ENCODE data around the gene TUBG2.

The TUBG2 gene

DNA sequence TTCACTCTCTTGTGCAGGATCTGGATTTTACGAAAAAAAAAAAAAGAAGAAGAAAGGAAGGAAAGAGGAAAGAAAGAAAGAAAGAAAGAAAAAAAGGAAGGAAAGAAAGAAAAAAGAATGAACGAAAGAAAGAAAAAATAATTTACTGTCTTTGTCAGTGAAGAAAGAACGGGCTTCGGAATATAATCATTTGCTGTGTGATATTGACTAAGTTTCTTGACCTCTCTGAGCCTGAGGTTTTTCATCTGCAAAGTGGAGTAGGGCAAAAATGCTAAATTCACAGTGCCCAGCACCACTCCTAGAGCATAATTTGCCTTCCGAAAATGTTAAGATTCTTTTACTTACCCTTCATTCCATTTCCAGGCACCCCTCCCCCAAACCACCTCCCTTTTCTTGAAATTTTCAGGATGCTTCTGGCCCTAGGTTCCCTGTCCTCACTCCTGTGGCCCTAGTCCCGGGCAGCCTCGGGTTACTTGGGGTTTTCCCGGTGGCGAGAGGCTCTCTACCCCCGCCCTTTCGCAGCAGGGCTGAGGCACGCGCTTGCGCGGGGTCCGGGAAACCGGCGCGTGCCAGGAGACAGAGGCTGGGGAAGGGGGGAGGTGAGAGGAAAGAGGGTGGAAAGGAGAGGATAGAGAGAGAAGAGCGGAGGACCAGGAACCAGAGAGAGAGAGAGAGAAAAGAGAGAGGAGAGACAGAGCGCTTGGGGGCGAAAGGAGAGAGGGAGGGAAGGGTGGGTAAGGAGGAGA is 23.1 kb downstream of the TUBG2 start, which contains the start of gene CNTNAP1:
Gene CNTNAP1 (plus strand): TSS at position 556 of the 746 bp plus-strand sequence. CDS start 299 bp downstream, outside the sequence.
- no peak within 1 kb of the TSS for H3K4me3 ChIP-seq (ENCODE audit: low read depth, low read length)
- no peaks in the 10 kb centered on the region for H3K79me2 ChIP-seq
- H3K9me3 ChIP-seq (ENCODE audit: control insufficient read depth, low read length), result no peaks in the 10 kb centered on the region
- no peak within 1 kb of the TSS for H3K9ac ChIP-seq
- H3K27me3 ChIP-seq (ENCODE audit: control insufficient read depth, insufficient read depth, low read length), result no peaks in the 10 kb centered on the region
- no peaks in the 10 kb centered on the region for H3K36me3 ChIP-seq (ENCODE audit: control insufficient read depth, insufficient read depth, low read length)
- H2AFZ ChIP-seq, result peak within 1 kb of the TSS; percentile 89
- peak within 1 kb of the TSS; percentile 61 for H3K4me2 ChIP-seq (ENCODE audit: low read length)
- TF ChIP-seq, protein P1, sequence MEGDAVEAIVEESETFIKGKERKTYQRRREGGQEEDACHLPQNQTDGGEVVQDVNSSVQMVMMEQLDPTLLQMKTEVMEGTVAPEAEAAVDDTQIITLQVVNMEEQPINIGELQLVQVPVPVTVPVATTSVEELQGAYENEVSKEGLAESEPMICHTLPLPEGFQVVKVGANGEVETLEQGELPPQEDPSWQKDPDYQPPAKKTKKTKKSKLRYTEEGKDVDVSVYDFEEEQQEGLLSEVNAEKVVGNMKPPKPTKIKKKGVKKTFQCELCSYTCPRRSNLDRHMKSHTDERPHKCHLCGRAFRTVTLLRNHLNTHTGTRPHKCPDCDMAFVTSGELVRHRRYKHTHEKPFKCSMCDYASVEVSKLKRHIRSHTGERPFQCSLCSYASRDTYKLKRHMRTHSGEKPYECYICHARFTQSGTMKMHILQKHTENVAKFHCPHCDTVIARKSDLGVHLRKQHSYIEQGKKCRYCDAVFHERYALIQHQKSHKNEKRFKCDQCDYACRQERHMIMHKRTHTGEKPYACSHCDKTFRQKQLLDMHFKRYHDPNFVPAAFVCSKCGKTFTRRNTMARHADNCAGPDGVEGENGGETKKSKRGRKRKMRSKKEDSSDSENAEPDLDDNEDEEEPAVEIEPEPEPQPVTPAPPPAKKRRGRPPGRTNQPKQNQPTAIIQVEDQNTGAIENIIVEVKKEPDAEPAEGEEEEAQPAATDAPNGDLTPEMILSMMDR (IDR thresholded peaks at IDR 0.05), result no peak
- H3K4me1 ChIP-seq, result peaks cover 17% of the 10 kb centered on the region
- peak within 1 kb of the TSS; percentile 21 for H3K27ac ChIP-seq

DNA sequence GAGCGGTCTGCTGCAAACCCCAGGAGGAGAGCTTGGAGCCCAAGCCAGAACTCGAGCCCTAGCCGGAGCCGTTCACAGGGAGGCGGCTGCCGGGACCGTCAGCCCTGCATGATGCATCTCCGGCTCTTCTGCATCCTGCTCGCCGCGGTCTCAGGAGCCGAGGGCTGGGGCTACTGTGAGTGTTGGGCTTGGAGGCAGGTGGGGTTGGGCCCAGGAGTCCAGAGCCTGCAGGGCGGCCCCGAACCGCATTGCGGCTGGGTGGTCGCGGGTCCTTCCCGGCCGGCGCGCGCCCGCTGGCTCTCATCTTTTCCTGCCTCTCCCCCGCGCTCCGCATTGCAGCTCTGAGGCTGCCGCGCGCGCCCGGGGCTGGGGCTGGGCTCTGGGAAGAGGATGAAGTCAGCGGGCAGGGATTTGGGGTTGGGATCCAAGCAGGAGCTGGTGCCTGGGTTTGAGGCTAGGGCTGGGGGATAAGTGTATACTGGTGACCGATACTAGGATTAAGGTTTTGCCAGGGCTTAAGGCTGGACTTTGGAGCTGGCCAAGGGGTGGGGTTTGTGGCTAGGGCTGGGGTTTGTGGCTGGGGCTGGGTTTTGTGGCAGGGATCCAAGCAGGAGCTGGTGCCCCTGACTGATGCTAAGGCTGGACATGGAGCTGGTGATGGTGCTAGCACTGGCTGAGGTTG is 23.8 kb downstream of the TUBG2 start:
- peak overlapping the region; percentile 89 for H2AFZ ChIP-seq
- no peak overlapping the region for H3K27ac ChIP-seq
- H3K36me3 ChIP-seq (ENCODE audit: control insufficient read depth, insufficient read depth, low read length), result no peaks in the 10 kb centered on the region
- TF ChIP-seq, protein P1 (IDR thresholded peaks at IDR 0.05), result no peak
- H3K4me3 ChIP-seq (ENCODE audit: low read depth, low read length), result no peak overlapping the region
- H3K9ac ChIP-seq, result no peak overlapping the region
- peaks cover 11% of the 10 kb centered on the region for H3K4me1 ChIP-seq
- H3K27me3 ChIP-seq (ENCODE audit: control insufficient read depth, insufficient read depth, low read length), result no peaks in the 10 kb centered on the region
- H3K4me2 ChIP-seq (ENCODE audit: low read length), result peak overlapping the region; percentile 61
- no peaks in the 10 kb centered on the region for H3K9me3 ChIP-seq (ENCODE audit: control insufficient read depth, low read length)
- H3K79me2 ChIP-seq, result no peaks in the 10 kb centered on the region

DNA sequence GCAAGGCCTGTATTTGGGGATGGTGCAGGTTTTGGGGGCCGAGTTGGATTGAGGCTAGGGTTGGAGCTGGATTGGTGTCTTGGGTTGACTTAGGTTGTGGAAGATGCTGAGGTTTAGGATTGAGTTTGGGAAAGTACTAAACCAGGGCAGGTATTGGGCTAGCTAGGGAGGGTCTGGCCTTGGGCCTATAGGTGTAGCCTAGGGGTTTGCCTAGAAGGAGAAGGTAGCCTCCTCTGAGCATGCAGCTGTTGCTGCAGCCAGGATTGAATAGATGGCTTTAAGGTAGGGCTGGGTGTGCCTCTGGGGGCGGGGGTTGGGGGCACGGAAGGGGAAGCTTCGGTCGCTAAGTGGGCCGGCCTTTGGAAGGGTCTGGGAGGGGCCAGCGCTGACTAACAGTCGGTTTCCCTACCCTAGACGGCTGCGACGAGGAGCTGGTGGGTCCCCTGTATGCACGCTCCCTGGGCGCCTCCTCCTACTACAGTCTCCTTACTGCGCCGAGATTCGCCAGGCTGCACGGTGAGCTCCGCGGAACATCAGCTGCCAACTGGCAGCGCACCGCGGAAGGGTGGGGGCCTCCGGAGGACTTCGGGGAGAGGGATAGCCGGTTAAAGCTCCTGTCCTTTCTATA is 24.4 kb downstream of the TUBG2 start:
- H3K27me3 ChIP-seq (ENCODE audit: control insufficient read depth, insufficient read depth, low read length), result no peaks in the 10 kb centered on the region
- H3K27ac ChIP-seq, result no peak overlapping the region
- no peak overlapping the region for H3K9ac ChIP-seq
- H3K4me3 ChIP-seq (ENCODE audit: low read depth, low read length), result no peak overlapping the region
- H3K79me2 ChIP-seq, result no peaks in the 10 kb centered on the region
- TF ChIP-seq, protein P1 (IDR thresholded peaks at IDR 0.05), result no peak
- peaks cover 9% of the 10 kb centered on the region for H3K4me1 ChIP-seq
- no peaks in the 10 kb centered on the region for H3K9me3 ChIP-seq (ENCODE audit: control insufficient read depth, low read length)
- H2AFZ ChIP-seq, result no peak overlapping the region
- H3K36me3 ChIP-seq (ENCODE audit: control insufficient read depth, insufficient read depth, low read length), result no peaks in the 10 kb centered on the region
- H3K4me2 ChIP-seq (ENCODE audit: low read length), result no peak overlapping the region

DNA sequence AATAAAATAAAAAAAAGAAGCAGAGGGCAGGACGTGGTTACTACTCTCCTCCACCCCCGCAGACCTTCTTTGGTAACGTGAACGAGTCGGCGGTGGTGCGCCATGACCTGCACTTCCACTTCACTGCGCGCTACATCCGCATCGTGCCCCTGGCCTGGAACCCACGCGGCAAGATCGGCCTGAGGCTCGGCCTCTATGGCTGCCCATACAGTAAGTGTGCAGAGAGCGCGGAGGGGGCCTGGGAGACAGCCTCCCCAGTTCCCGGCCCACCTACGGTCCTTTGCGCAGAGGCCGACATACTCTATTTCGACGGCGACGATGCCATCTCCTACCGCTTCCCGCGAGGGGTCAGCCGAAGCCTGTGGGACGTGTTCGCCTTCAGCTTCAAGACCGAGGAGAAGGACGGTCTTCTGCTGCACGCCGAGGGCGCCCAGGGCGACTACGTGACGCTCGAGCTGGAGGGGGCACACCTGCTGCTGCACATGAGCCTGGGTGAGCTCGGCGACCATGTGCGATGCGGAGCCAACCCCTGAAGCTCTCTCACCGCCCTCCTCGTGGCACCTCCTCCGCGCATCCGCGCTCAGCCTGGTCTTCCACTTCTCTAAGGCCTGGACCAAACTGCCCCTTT is 26.0 kb downstream of the TUBG2 start:
- H3K4me2 ChIP-seq (ENCODE audit: low read length), result no peak overlapping the region
- H3K79me2 ChIP-seq, result no peaks in the 10 kb centered on the region
- H3K9ac ChIP-seq, result no peak overlapping the region
- no peak overlapping the region for H2AFZ ChIP-seq
- H3K36me3 ChIP-seq (ENCODE audit: control insufficient read depth, insufficient read depth, low read length), result no peaks in the 10 kb centered on the region
- H3K27me3 ChIP-seq (ENCODE audit: control insufficient read depth, insufficient read depth, low read length), result no peaks in the 10 kb centered on the region
- no peak overlapping the region for H3K27ac ChIP-seq
- no peaks in the 10 kb centered on the region for H3K9me3 ChIP-seq (ENCODE audit: control insufficient read depth, low read length)
- no peak overlapping the region for H3K4me3 ChIP-seq (ENCODE audit: low read depth, low read length)
- TF ChIP-seq, protein P1 (IDR thresholded peaks at IDR 0.05), result no peak
- H3K4me1 ChIP-seq, result peaks cover 4% of the 10 kb centered on the region

Measured in parathyroid adenoma (tissue), 2 donors.